HFFc6 (cell line): ENCODE results near the gene PHLDA1. TPM values are rescaled to one million over a fixed set of nuclear protein-coding genes. Genes with fewer than 3 reads are reported as not detected.

ENCODE experiments used
- DNase-seq: peaks from one replicate; pipeline ENCODE4 v3.0.0-alpha.2; 2018
- H3K27ac Mint-ChIP-seq: 2 replicates; pipeline ENCODE4 v1.8.0; 2020; ENCODE audit warnings: mild to moderate bottlenecking, mixed read lengths
- H3K27me3 Mint-ChIP-seq: 2 replicates; pipeline ENCODE4 v1.8.0; 2021; ENCODE audit warnings: mild to moderate bottlenecking, moderate library complexity, mixed read lengths; ENCODE audit not compliant: insufficient read depth
- H3K36me3 Mint-ChIP-seq: 2 replicates; pipeline ENCODE4 v1.8.0; 2021; ENCODE audit warnings: low read depth, mixed read lengths
- H3K4me1 Mint-ChIP-seq: 2 replicates; pipeline ENCODE4 v1.8.0; 2020; ENCODE audit warnings: low read depth, mixed read lengths
- H3K4me3 Mint-ChIP-seq: 2 replicates; pipeline ENCODE4 v1.8.0; 2020; ENCODE audit warnings: mild to moderate bottlenecking, moderate library complexity, mixed read lengths
- H3K9me3 Mint-ChIP-seq: 2 replicates; pipeline ENCODE4 v1.8.0; 2020; ENCODE audit warnings: mild to moderate bottlenecking, mixed read lengths
- CTCF ChIP-seq: fragments of 200-600 bp; sonication (generic); IDR thresholded peaks from 2 replicates; pipeline ENCODE4 v1.5.0; 2021; ENCODE audit warnings: antibody characterized with exemption, mild to moderate bottlenecking
- total RNA-seq, 6 experiments: library from RNA; stranded (reverse); fragmentation: NEBNext Ultra II Directional; extraction: Animal tissue kit (Norgen Biotek cat#: 25700); gene quantifications; 2 replicates in 1 of 6; 3 replicates in 5 of 6; pipeline ENCODE4 v1.2.3, GENCODE V29; 2021

Gene PHLDA1
- total RNA-seq, 6 experiments from 2014 or later: 49.2 to 81.5 (median 76.2) TPM

DNA sequence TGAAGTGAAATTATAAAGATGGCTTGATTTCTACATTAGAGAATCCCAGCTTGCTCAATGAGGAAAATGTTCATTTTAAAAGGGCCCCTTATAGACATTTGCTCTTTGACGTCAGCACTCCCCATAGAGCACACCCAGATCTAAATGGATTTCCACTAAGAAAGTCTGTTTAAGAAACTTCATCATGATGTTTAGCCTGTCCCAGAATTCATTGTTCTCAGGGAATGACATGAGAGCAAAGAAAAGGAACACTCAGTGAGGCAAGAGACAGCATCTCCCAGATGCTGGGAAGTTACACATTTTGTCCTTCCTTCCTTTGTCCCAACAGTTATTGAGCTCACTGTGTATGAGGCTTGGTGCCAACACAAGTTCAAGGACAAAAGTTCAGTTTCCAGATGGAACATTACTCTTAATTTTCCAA, 4.9 kb downstream of the PHLDA1 start:
- peaks cover 26% of the 10 kb centered on the region for H3K27me3 Mint-ChIP-seq
- no peak for DNase-seq
- H3K27ac Mint-ChIP-seq: peak overlapping the region; percentile 85
- H3K4me3 Mint-ChIP-seq: peak overlapping the region; percentile 74
- H3K36me3 Mint-ChIP-seq: peaks cover 52% of the 10 kb centered on the region
- H3K9me3 Mint-ChIP-seq: peaks cover 17% of the 10 kb centered on the region
- H3K4me1 Mint-ChIP-seq: peaks cover 47% of the 10 kb centered on the region
- no peak for TF ChIP-seq CTCF

DNA sequence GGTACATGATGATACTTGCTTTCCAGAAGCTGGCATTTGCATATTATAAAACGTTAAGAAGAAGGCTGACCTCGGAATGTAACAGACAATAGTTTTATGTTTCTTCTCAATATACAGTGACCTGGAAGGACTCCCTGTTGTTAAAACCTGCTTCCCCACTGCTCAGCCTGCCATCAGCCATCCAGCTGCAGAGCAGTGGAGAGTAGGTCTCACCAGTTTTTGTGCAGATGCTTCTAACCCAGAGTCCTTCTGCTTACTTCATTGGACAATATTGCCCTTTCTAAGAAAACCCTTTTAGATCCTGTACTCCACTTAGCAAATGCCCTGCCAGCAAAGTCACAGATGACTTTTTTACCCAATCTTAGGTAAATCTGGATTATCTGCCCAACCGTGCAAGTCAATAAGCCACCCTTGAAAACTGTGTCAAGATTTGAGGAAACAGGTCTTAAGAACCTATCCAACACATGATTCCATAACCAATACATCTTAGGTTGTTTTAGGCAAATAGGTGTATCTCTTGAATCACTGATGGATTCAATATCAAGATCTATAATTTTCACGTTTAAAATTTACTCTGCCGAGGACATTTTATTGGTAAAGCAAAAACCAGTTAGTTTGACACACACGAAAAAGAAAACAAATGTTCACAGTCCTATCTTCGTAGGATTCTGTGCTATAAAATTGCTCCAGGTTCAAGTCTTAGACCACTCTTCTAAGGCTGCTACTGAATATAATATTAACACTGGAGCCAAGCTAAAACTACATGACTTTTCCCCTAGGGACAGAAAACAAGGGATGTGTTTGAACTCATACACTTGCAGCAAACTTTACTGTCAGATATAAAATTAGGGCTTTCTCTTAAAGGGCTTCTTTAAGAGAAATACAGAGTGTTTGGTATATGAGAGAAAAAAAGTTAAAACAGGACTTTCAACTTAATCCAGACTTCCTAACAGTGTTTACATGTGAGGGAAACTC, 5.7 kb downstream of the PHLDA1 start:
- H3K27me3 Mint-ChIP-seq: peaks cover 23% of the 10 kb centered on the region
- H3K27ac Mint-ChIP-seq: peak overlapping the region; percentile 85
- TF ChIP-seq CTCF: 0 out of 2 replicates have a peak, but pooled peaks have one; percentile 9
- H3K36me3 Mint-ChIP-seq: peaks cover 51% of the 10 kb centered on the region
- H3K4me3 Mint-ChIP-seq: peak overlapping the region; percentile 74
- peaks cover 55% of the 10 kb centered on the region for H3K4me1 Mint-ChIP-seq
- peak; percentile 23 for DNase-seq
- peaks cover 16% of the 10 kb centered on the region for H3K9me3 Mint-ChIP-seq

- peak overlapping the region; percentile 85 for H3K27ac Mint-ChIP-seq
- H3K27me3 Mint-ChIP-seq: peaks cover 16% of the 10 kb centered on the region; the same call in 1 of the 2 replicates
- peaks cover 63% of the 10 kb centered on the region for H3K4me1 Mint-ChIP-seq
- no peak for TF ChIP-seq CTCF
- peak; percentile 74 for DNase-seq
- H3K4me3 Mint-ChIP-seq: peak overlapping the region; percentile 74; the same call in 1 of the 2 replicates
- H3K36me3 Mint-ChIP-seq: peaks cover 43% of the 10 kb centered on the region
- peaks cover 8% of the 10 kb centered on the region for H3K9me3 Mint-ChIP-seq
Measured at GRCh38 chr12:76024942-76025600, 6.5 kb downstream of the PHLDA1 start.

- Mint-ChIP-seq H3K4me1 (peaks cover 71% of the 10 kb centered on the region), H3K4me3 (no peak overlapping the region), H3K36me3 (peaks cover 35% of the 10 kb centered on the region), H3K9me3 (no peaks in the 10 kb centered on the region; the same call in 1 of the 2 replicates), H3K27ac (peak overlapping the region; percentile 85), H3K27me3 (peaks cover 10% of the 10 kb centered on the region; the same call in 1 of the 2 replicates)
- DNase-seq: no peak
- TF ChIP-seq CTCF: peak; percentile 23; the same call in 1 of the 2 replicates
Measured at GRCh38 chr12:76024102-76024781, 7.3 kb downstream of the PHLDA1 start.

DNA sequence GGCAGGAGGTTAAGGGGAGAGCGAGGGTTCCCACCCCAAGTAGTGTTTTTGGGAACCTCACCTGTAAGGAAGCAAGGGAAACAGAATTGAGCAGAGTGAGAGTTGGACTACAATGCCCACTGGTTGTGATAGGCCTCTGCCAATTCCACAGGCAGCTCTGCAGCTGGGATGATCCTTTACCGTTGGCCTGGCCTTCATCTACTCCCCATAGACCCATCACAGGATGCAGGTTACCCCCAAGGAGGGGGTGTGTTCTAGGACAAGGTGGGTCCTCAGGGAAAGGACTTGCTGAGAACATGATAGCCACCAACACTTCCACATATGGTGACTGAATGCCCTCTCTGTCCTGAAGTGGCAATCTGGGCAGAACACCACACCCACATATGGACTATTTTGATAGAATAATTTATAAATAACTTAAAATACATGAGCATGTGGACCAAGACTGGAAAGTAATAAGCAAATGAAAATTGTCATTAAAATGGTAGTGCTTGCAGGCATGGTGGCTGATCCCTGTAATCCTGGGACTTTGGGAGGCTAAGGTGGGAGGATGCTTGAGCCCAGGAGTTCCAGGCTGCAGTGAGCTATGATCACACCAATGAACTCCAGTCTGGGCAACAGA, 8.4 kb downstream of the PHLDA1 start:
- H3K4me1 Mint-ChIP-seq: peaks cover 82% of the 10 kb centered on the region
- H3K27me3 Mint-ChIP-seq: peaks cover 10% of the 10 kb centered on the region; the same call in 1 of the 2 replicates
- no peaks in the 10 kb centered on the region for H3K9me3 Mint-ChIP-seq
- H3K27ac Mint-ChIP-seq: peak overlapping the region; percentile 98
- peaks cover 24% of the 10 kb centered on the region for H3K36me3 Mint-ChIP-seq
- H3K4me3 Mint-ChIP-seq: no peak overlapping the region
- DNase-seq: no peak
- TF ChIP-seq CTCF: no peak
